H9 (cell line): ENCODE data around the gene FNDC3A. TPM values are rescaled to one million over a fixed set of nuclear protein-coding genes. Genes with fewer than 3 reads are reported as not detected.

Experiments
- DNase-seq: peaks from one replicate; pipeline ENCODE4 v3.0.0-alpha.2; 2017
- H2AFZ ChIP-seq: one replicate; pipeline ENCODE4 v1.6.1; 2013; ENCODE audit warnings: mild to moderate bottlenecking, low read length, control low read depth, moderate library complexity
- H2AK5ac ChIP-seq: 2 replicates; pipeline ENCODE4 v1.6.1; 2013; ENCODE audit warnings: low read length, control low read depth, mixed read lengths; ENCODE audit not compliant: insufficient read length
- H2BK120ac ChIP-seq: one replicate; pipeline ENCODE4 v1.6.1; 2013; ENCODE audit warnings: low read depth, mild to moderate bottlenecking, low read length, control low read depth, inconsistent platforms; ENCODE audit not compliant: poor library complexity, severe bottlenecking
- H2BK12ac ChIP-seq: 2 replicates; pipeline ENCODE4 v1.6.1; 2013; ENCODE audit warnings: low read length, control low read depth, mixed read lengths, low read depth; ENCODE audit not compliant: insufficient read length
- H2BK15ac ChIP-seq: 2 replicates; pipeline ENCODE4 v1.6.1; 2013; ENCODE audit warnings: low read depth, low read length, control low read depth
- H2BK20ac ChIP-seq: one replicate; pipeline ENCODE4 v1.6.1; 2013; ENCODE audit warnings: low read depth, mild to moderate bottlenecking, low read length, control low read depth, inconsistent platforms; ENCODE audit not compliant: poor library complexity, severe bottlenecking
- H2BK5ac ChIP-seq: 2 replicates; pipeline ENCODE4 v1.6.1; 2013; ENCODE audit warnings: low read length, control low read depth, mixed read lengths; ENCODE audit not compliant: insufficient read length
- H3K14ac ChIP-seq: 2 replicates; pipeline ENCODE4 v1.6.1; 2013; ENCODE audit warnings: low read length, control low read depth; ENCODE audit not compliant: insufficient read depth
- H3K18ac ChIP-seq: 2 replicates; pipeline ENCODE4 v1.6.1; 2013; ENCODE audit warnings: low read depth, mild to moderate bottlenecking, mixed read lengths, low read length, control low read depth; ENCODE audit not compliant: insufficient read length
- H3K23ac ChIP-seq: 2 replicates; pipeline ENCODE4 v1.6.1; 2013; ENCODE audit warnings: low read length, control low read depth, mixed read lengths, low read depth; ENCODE audit not compliant: insufficient read length
- H3K23me2 ChIP-seq: 2 replicates; pipeline ENCODE4 v1.6.1; 2013; ENCODE audit warnings: low read depth, mild to moderate bottlenecking, mixed read lengths, low read length, control low read depth; ENCODE audit not compliant: insufficient read length, poor library complexity, severe bottlenecking
- H3K27ac ChIP-seq: 2 replicates; pipeline ENCODE4 v1.5.1; 2013; ENCODE audit warnings: low read length, control low read depth, mixed read lengths, low read depth; ENCODE audit not compliant: insufficient read length
- H3K27me3 ChIP-seq: 2 replicates; pipeline ENCODE4 v1.6.1; 2013; ENCODE audit warnings: low read length, control low read depth, inconsistent platforms; ENCODE audit not compliant: insufficient read depth
- H3K4ac ChIP-seq: 2 replicates; pipeline ENCODE4 v1.6.1; 2013; ENCODE audit warnings: low read depth, mild to moderate bottlenecking, control low read depth, inconsistent platforms, low read length, moderate library complexity
- H3K4me1 ChIP-seq: 2 replicates; pipeline ENCODE4 v1.6.1; 2013; ENCODE audit warnings: low read length, control low read depth, inconsistent platforms; ENCODE audit not compliant: insufficient read depth
- H3K4me2 ChIP-seq: 2 replicates; pipeline ENCODE4 v1.6.1; 2013; ENCODE audit warnings: low read length, control low read depth, mixed read lengths; ENCODE audit not compliant: insufficient read length, insufficient read depth
- H3K56ac ChIP-seq: 2 replicates; pipeline ENCODE4 v1.6.1; 2013; ENCODE audit warnings: low read depth, mild to moderate bottlenecking, mixed read lengths, low read length, control low read depth; ENCODE audit not compliant: insufficient read length
- H3K79me1 ChIP-seq: 2 replicates; pipeline ENCODE4 v1.6.1; 2013; ENCODE audit warnings: low read depth, mild to moderate bottlenecking, moderate library complexity, low read length, control low read depth, inconsistent platforms; ENCODE audit not compliant: insufficient read depth, poor library complexity, severe bottlenecking
- H3K79me2 ChIP-seq: 2 replicates; pipeline ENCODE4 v1.6.1; 2013; ENCODE audit warnings: low read length, control low read depth, inconsistent platforms; ENCODE audit not compliant: insufficient read depth
- H3K9ac ChIP-seq: 2 replicates; pipeline ENCODE4 v1.6.1; 2013; ENCODE audit warnings: low read length, control low read depth, mixed read lengths; ENCODE audit not compliant: insufficient read length; ENCODE audit errors: extremely low read depth
- H3K9me3 ChIP-seq: one replicate; pipeline ENCODE4 v1.6.1; 2013; ENCODE audit warnings: low read depth, low read length, inconsistent platforms; ENCODE audit not compliant: control insufficient read depth
- H3T11ph ChIP-seq: one replicate; pipeline ENCODE4 v1.6.1; 2013; ENCODE audit warnings: mild to moderate bottlenecking, low read length, control low read depth, inconsistent platforms
- H4K20me1 ChIP-seq: one replicate; pipeline ENCODE4 v1.6.1; 2013; ENCODE audit not compliant: control insufficient read depth, insufficient read length, insufficient read depth
- H4K5ac ChIP-seq: 2 replicates; pipeline ENCODE4 v1.6.1; 2013; ENCODE audit warnings: low read depth, mild to moderate bottlenecking, mixed read lengths, low read length, control low read depth; ENCODE audit not compliant: insufficient read length
- H4K8ac ChIP-seq: replicated peaks from 2 replicates; pipeline ENCODE4 v1.6.1; 2013; ENCODE audit warnings: low read length, control low read depth, mixed read lengths, low read depth; ENCODE audit not compliant: insufficient read length
- H4K91ac ChIP-seq: 2 replicates; pipeline ENCODE4 v1.6.1; 2013; ENCODE audit warnings: low read depth, mild to moderate bottlenecking, moderate library complexity, mixed read lengths, low read length, control low read depth; ENCODE audit not compliant: insufficient read length
- H3K27ac Mint-ChIP-seq, 3 experiments: 2 replicates in 2 of 3; 3 replicates in 1 of 3; pipeline ENCODE4 v1.8.0; 2020 to 2021; ENCODE audit warnings: mixed read lengths in 3 of 3, mild to moderate bottlenecking in 1 of 3, moderate library complexity in 1 of 3
- H3K27me3 Mint-ChIP-seq: 2 replicates; pipeline ENCODE4 v1.8.0; 2021; ENCODE audit warnings: low read depth, mild to moderate bottlenecking, moderate library complexity, mixed read lengths
- H3K36me3 Mint-ChIP-seq, 3 experiments: 2 replicates in 2 of 3; 3 replicates in 1 of 3; pipeline ENCODE4 v1.8.0; 2020 to 2021; ENCODE audit warnings: low read depth in 3 of 3, mixed read lengths in 3 of 3; ENCODE audit not compliant: insufficient read depth in 1 of 3
- H3K4me1 Mint-ChIP-seq, 2 experiments: 2 replicates each; pipeline ENCODE4 v1.8.0; 2020; ENCODE audit warnings: mixed read lengths in 2 of 2
- H3K4me3 Mint-ChIP-seq, 2 experiments: 2 replicates in 1 of 2; 3 replicates in 1 of 2; pipeline ENCODE4 v1.8.0; 2020 to 2021; ENCODE audit warnings: mild to moderate bottlenecking in 2 of 2, mixed read lengths in 2 of 2, moderate library complexity in 1 of 2
- H3K9me3 Mint-ChIP-seq, 2 experiments: 2 replicates in 1 of 2; 3 replicates in 1 of 2; pipeline ENCODE4 v1.8.0; 2020; ENCODE audit warnings: mild to moderate bottlenecking in 2 of 2, mixed read lengths in 2 of 2, moderate library complexity in 1 of 2
- WGBS: extraction: QIAGEN DNeasy Blood & Tissue Kit; methylation state at CpG from one replicate; pipeline ENCODE4 v1.1.7; 2013; ENCODE audit warnings: missing lambda C conversion rate, low lambda C conversion rate, mixed read lengths; ENCODE audit not compliant: insufficient read length; ENCODE audit errors: extremely low coverage; 5-methylcytosine and 5-hydroxymethylcytosine counted together
- total RNA-seq: library from RNA; stranded (reverse); gene quantifications from 2 replicates; pipeline ENCODE4 v1.2.1, GENCODE V29; 2021
- TF ChIP-seq, protein P1 (sequence below): fragments of 200-600 bp; sonication (generic); conservative IDR thresholded peaks from 3 replicates; pipeline ENCODE4 v1.8.0; 2021; ENCODE audit warnings: antibody characterized with exemption, mild to moderate bottlenecking

The FNDC3A gene
- total RNA-seq, 1 experiment from 2014 or later, result 27.4 TPM

DNA sequence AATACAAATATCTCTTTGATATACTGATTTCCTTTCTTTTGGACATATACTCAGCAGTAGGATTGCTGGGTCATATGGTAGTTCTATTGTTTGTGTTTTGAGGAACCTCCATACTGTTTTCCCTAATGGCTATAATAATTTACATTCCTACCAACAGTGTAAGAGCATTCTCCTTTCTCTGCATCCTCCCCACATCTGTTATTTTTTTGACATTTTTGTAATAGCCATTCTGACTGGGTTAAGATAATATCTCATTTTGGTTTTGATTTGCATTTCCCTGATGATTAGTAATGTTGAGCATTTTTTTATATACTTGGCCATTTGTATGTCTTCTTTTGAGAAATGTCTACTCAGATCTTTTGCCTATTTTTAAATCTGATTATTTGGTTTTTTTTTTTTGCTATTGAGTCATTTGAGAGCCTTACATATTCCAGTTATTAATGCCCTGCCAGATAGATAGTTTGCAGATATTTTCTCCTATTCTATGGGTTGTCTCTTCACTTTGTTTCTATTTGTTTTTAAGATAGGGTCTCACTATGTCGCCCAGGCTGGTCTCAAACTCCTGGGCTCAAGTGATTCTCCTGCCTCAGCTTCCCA, 95.7 kb downstream of the FNDC3A start:
- H3K9me3 ChIP-seq, result no peaks in the 10 kb centered on the region
- no peak overlapping the region for H2AK5ac ChIP-seq
- H2BK15ac ChIP-seq, result no peak overlapping the region
- no peaks in the 10 kb centered on the region for H3K27me3 ChIP-seq
- no peaks in the 10 kb centered on the region for H3K23me2 ChIP-seq
- H3K56ac ChIP-seq, result no peak overlapping the region
- TF ChIP-seq, protein P1, sequence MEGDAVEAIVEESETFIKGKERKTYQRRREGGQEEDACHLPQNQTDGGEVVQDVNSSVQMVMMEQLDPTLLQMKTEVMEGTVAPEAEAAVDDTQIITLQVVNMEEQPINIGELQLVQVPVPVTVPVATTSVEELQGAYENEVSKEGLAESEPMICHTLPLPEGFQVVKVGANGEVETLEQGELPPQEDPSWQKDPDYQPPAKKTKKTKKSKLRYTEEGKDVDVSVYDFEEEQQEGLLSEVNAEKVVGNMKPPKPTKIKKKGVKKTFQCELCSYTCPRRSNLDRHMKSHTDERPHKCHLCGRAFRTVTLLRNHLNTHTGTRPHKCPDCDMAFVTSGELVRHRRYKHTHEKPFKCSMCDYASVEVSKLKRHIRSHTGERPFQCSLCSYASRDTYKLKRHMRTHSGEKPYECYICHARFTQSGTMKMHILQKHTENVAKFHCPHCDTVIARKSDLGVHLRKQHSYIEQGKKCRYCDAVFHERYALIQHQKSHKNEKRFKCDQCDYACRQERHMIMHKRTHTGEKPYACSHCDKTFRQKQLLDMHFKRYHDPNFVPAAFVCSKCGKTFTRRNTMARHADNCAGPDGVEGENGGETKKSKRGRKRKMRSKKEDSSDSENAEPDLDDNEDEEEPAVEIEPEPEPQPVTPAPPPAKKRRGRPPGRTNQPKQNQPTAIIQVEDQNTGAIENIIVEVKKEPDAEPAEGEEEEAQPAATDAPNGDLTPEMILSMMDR, result no peak
- H4K91ac ChIP-seq, result no peak overlapping the region
- no peaks in the 10 kb centered on the region for H4K20me1 ChIP-seq
- no peak overlapping the region for H4K5ac ChIP-seq
- Mint-ChIP-seq H3K4me1 (peaks cover 0 to 3% of the 10 kb centered on the region in 2 experiments; a peak in 1 of 4 replicates), H3K4me3 (no peak overlapping the region), H3K27me3 (no peaks in the 10 kb centered on the region), H3K9me3 (no peaks in the 10 kb centered on the region), H3K36me3 (peaks cover 2 to 9% (median 7%) of the 10 kb centered on the region in 3 experiments; a peak in 5 of 7 replicates), H3K27ac (no peak overlapping the region; a peak in 1 of 7 replicates)
- no peak overlapping the region for H3K27ac ChIP-seq
- no peak overlapping the region for H4K8ac ChIP-seq
- no peak for DNase-seq
- no CpG with 5 or more reads among the region's 1 CpG for WGBS
- H3K4me1 ChIP-seq, result no peaks in the 10 kb centered on the region
- H2AFZ ChIP-seq, result no peak overlapping the region
- H2BK12ac ChIP-seq, result no peak overlapping the region
- H3K4me2 ChIP-seq, result no peak overlapping the region
- no peak overlapping the region for H3K23ac ChIP-seq
- no peaks in the 10 kb centered on the region for H3K79me1 ChIP-seq
- H2BK5ac ChIP-seq, result no peak overlapping the region
- H3K79me2 ChIP-seq, result no peaks in the 10 kb centered on the region
- no peak overlapping the region for H3K9ac ChIP-seq
- no peak overlapping the region for H3T11ph ChIP-seq
- H2BK120ac ChIP-seq, result no peak overlapping the region
- no peak overlapping the region for H3K18ac ChIP-seq
- no peak overlapping the region for H3K4ac ChIP-seq
- no peak overlapping the region for H3K14ac ChIP-seq
- H2BK20ac ChIP-seq, result no peak overlapping the region
